Stimulated activated CD8-positive, alpha-beta memory T cell treated with anti-CD3 and anti-CD28 coated beads, Interleukin-12 subunit alpha, Interleukin-12 subunit beta, amount 100 ng/mL, for 1 hour (primary cell): ENCODE data around the gene EFCAB6.

Experiments
- DNase-seq: peaks from one replicate; pipeline ENCODE4 v3.0.0-alpha.2; 2020; ENCODE audit warnings: low read depth

The EFCAB6 gene

GRCh38 chr22:43802897-43803495 lies 9.1 kb downstream of the EFCAB6 start:
- DNase-seq: no peak

DNA sequence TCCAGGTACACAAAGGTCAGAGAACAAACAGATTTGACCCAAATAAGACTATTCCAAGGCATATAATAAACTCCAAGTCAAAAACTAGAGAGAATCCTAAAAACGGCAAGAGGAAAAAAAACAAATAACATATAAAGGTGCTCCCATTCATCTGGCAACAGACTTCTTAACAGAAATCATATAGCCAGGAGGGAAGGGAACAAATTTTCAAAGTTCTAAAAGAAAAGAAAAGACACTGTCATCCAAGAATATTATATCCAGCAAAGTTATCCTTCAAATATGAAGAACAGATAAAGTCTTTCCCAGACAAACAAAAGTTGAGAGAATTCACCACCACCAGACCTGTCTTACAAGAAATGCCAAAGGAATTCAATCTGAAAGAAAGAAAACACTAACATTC lies 11.1 kb downstream of the EFCAB6 start:
- no peak for DNase-seq

DNA sequence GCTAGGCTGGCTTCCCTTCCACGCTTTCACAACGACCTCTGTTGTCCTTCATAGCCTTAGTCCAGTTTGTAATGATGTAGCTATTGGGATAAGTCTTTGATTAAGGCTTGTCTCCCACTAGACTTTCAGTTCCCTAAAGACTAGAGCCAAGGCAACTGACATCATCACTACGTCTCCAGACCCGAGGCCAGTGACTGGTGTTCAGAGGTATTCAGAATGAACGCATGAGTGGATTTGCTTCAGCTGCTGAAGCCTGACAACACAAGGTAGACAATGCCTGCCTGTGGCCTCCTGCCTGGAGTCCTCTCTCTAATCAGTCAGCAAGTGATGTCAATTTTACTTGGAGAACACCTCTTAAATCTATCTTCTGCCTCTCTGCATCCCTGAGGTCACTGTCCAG lies 13.6 kb downstream of the EFCAB6 start:
- DNase-seq: no peak

DNA sequence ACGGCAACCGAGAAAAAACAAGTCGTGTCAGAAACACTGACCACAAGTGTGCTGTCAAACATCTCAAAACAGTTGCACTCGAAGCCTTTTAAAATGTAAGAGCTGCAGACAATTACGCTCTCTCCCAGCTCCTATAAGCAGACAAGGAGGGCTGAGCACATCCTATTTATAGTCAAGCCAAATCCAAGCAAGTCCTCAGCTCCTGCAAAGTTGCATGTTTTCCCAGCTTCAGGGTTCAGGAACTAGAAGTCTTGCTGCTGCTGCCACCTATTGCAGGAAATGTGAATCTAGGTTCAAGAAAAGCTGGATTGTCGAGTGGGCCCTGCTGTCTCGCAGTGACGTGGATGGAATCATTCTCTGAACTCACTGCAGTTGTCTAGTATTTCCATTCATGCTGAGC lies 15.5 kb downstream of the EFCAB6 start:
- no peak for DNase-seq

DNA sequence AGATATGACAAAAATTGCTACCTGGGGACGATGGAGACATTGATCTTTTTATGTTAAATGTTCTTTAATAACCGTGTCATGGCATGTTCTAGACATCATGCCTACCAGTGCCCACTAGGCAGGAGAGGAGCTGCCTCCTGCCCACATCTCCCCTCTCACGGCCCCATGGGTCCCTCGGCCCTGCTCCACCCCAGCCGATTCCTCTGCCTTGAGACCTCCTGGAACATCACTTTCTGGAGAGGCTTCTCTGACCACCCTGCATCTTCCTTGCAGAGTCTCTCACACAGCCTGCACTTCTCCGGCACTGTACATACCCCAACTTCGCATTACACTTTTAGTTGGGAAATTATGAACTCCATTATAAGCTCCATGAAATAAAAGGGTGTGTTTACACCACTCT lies 16.8 kb downstream of the EFCAB6 start:
- no peak for DNase-seq

DNA sequence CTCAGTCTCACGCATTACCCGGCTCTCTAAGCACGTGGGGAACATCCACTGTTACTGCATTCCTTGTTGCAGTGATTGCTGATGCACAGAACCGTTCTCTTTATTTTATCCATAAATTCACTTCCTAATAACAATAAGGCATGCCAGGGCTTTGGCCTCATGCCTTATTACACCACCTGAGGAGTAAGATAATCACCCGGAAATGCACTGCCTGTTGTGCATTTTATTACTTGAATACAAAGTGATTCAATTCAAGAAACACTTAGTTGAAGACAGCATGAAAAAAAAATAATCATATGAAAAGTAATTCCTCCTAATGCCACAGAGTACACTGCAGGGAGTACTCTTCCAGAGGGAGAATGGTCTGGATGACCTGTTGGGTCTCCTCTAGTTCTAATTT lies 19.2 kb downstream of the EFCAB6 start:
- DNase-seq: no peak

DNA sequence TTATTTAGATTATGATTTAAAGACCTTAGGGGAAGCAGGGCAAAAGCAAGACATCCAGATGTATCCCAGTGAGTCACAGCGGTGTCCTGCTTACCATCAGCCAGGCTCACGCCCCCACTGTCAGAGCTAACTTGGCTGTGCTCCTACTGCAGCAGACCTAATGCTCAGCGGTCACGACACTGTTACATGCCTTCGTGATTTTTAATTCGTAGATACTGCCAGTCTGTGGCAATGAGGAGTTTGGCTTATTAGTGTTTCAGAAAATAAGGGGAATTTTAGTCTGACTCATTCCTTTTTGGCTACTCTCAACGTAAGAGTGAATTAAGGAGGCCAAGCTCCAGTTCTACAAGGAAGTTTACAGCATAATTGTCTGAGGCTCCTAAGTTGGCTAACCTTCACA lies 22.7 kb downstream of the EFCAB6 start:
- no peak for DNase-seq

DNA sequence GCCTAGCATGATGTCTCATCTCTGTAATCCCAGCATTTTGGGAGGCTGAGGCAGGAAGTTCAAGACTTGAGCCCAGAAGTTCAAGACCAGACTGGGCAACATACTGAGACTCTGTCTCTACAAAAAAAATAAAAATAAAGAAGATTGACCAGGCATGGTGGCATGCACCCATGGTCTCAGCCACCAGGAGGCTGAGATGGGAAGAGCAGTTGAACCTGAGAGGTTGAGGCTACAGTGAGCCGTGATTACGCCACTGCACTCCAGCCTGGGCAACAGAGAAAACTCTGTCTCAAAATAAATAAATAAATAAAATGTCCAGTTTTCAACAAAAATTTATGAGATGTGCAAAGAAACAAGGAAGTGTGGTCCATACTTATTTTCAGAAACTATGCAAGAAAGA lies 28.3 kb downstream of the EFCAB6 start:
- no peak for DNase-seq

DNA sequence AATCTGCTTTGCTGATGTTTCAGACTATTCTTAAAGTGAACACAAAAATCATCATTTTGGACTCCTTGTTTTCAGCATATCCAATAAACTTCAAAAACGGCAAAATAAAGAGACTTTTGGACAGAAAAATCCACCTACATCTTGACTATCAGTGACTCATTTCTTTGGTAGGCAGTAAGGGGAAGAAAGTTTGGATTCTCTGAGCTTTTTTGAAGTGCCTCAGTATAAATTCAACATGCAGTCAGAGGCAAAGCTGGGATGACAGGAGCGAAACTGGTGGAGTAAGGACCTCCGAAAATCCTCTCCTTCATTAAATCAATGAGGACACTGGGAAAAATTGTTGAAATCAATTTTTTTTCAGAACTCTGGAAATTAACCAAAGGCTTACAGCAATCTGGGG lies 29.7 kb downstream of the EFCAB6 start:
- DNase-seq: no peak

GRCh38 chr22:43777286-43777685 lies 34.8 kb downstream of the EFCAB6 start:
- DNase-seq: no peak

DNA sequence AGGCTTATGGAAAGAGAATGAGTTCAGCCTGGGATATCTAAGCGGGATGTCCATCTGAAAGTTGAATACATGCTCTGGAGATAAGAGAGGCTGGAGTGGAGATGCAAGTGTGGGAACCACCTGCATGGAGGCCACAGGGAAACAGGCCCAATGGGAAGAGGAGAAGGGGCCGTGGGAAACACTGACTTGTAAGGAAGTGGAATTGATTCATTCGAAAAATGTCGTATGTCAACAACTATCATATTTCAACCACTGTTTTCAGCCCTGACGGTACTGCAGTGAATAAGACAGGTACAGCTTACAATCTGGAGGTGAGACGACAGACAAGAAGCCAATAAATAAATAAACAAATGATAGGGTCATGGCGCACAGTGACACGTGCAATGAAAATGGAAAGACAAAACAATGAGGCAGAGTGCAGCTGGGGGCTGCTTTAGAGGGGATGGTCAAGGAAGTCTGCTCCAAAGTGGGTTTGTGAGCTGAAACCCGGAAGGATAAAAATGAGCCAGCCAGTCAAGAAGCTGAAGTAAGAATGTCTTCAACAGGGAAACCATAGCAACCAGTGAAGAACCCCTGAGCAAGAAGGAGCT lies 35.9 kb downstream of the EFCAB6 start:
- DNase-seq: no peak

DNA sequence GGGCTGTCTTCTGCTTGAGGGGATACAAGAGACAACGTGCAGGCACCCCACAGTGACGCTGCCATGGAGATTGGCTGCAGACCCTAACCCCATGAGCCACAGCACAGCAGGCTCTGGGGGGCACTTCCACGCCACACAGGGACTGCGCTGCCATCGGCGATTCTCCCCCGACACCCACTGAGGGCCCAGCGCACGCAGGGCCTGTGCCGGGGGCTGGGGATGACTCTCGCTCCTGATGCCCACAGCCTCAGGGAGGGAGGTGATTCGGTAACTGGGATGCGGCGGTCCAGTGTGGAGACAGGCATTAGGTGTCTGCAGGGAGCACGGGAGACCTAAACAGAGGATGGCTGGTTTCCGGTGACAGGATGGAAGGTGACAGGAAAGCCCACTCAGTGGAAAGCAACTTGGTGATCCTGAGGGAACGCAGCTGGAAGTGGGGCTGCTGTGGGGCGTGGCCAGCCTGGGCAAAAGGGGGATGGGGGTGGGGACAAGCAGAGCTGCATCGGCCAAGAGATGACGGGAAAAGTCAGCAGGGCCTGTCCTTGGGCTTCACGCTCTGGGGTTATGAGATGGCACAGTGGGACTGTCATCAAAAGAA lies 37.7 kb downstream of the EFCAB6 start:
- DNase-seq: no peak

- no peak for DNase-seq
Observed at GRCh38 chr22:43772831-43773230, 39.3 kb downstream of the EFCAB6 start.

DNA sequence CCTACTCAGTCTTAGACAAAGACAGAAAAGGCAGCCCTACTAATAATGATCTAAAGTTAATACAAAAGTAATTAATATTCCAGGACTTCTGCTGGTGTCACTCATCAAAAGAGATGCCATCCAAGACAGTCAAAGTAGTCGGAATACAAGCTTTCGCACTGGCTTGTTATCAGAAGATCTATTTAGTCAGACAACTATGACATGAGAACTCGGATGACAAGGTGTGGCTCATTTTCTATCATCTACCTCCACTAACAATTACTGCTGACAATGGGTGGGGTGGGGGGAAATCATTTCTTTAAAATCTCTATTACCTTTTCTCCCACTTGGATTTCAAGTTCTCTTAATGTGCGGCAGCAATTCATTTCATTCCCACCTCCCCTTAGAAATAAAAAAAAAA lies 56.7 kb downstream of the EFCAB6 start:
- DNase-seq: no peak

- DNase-seq: no peak
Observed at GRCh38 chr22:43755011-43755410, 57.1 kb downstream of the EFCAB6 start.

DNA sequence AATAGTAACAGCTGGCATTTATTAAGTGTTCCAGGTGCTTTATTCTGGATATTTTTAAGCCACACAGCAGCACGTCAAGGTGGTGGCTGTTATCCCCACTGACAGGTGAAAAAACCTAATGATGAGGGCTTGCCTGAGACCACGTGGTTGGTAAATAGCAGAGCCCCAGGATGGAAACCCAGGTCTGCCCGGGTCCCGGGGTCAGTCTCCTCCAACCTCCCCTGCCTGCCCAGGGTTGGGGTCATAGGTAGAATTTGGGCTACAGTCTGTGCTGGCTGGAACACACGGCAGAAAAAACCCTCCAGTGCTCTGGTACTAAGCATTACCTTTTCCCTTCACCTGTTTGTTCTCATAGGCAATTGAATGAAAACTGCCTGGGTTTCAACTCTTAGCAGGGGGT lies 57.9 kb downstream of the EFCAB6 start:
- no peak for DNase-seq

GRCh38 chr22:43753688-43754087 lies 58.4 kb downstream of the EFCAB6 start:
- DNase-seq: no peak

DNA sequence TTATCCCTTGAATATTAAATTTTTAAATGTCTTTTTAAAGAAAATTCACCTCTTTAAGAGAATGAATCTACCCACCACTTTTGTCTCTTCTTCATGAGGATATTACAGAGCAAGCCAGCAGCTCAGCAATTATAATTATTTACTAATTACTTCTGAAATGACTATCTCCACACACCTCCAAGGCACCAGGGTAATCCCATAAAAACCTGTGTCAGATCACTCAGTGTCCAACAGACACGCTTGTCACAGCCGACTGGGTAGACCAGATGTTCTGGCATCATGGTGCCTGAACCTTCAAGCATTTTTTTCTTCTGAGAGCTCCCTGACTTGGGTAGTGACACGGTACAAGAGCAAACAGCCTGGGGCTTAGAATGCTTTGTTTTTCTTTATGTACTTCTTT lies 61.4 kb downstream of the EFCAB6 start:
- DNase-seq: no peak

DNA sequence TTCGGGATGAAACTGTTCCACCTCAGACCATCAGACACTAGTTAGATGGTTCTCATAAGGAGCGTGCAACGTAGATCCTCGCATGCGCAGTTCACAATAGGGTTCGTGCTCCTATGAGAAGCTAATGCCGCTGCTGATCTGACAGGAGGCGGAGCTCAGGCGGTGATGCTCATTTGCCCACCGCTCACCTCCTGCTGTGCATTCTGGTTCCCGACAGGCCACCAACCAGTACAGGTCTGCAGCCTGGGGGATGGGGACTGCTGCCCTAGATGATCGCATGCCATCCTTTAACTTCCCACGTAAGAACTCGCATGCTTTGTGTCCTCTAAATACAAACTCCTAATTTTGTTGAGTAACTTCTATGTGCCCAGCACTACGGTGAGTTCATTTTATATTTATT lies 62.6 kb downstream of the EFCAB6 start:
- DNase-seq: no peak

DNA sequence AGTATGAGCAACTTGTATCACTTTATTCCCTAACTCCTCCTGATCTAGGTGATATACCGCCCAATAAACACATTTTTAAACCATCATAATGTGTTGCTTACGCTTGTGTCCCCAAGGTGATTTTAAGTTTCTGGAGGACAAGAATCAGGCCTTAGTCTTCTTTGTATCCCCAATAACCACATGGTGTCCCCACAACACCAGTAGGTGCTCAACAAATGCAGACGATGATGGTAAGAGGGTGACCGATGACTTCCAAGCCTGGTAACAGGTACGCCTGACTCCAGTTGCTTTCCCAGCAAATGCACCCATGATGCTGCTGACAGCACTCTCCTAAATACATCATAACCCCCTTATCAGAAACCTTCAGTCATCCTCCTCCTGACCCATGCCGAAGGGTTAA lies 64.2 kb downstream of the EFCAB6 start:
- DNase-seq: no peak

DNA sequence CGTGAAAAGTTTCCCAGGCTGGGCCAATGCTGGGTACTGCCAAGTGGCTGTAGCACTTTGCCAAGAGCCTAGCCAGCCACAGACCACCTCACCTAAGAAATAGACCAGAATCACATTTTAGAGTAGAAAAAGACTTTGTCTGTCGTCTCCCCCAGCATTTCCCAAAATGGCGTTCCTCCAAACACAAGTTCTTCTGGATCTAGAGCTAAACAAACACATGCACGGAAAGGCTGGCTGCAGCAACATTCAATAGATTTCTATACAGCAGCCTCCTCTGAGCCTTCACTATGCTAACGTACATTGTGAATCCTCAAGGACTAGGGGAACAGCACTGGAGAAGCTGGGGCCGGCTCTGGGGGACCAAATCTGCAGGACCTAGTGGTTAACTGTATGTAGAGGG lies 65.0 kb downstream of the EFCAB6 start:
- DNase-seq: no peak

GRCh38 chr22:43745783-43746356 lies 66.2 kb downstream of the EFCAB6 start:
- DNase-seq: no peak

DNA sequence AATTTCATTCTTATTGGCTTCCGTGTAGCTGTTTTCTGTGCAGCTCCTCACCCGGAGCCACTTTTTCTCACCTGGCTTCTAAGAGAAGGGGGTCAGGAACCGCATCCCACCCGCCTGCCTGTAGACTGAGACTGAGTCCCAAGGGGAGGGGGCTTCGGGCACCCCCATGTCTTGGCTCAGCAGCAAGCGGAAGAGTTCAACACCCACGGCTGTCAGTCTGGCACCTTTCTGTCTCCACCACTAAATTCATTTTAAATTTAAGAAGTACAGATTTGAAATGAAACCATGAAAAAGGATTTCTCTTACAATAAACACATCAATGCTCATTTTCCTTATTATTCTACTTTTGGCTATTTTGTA lies 66.7 kb downstream of the EFCAB6 start:
- DNase-seq: no peak
